PC-9 (cell line): ENCODE measurements around the gene MEF2C. TPM values are rescaled to one million over a fixed set of nuclear protein-coding genes. Genes with fewer than 3 reads are reported as not detected.

Experiments
- BruUV-seq: library from RNA; stranded (reverse); fragments of 400-500 nt; replicated peaks from 2 replicates; lab custom pipeline; 2021; lab: Mats Ljungman, UMichigan
- CTCF ChIA-PET: fragments of 300-600 bp; sonication (Branson Sonifier 250); formaldehyde crosslinking; loops from one replicate; lab custom pipeline; 2022; ENCODE audit warnings: antibody characterized with exemption; lab: Charles Lee
- POLR2A ChIA-PET: fragments of 300-600 bp; sonication (Branson Sonifier 250); formaldehyde crosslinking; loops from one replicate; lab custom pipeline; 2022; ENCODE audit warnings: antibody characterized with exemption; ENCODE audit not compliant: unreplicated experiment; lab: Charles Lee
- DNase-seq, 2 experiments: peaks; one replicate each; pipeline versions ENCODE4 v3.0.0 to v3.0.0-alpha.2; 2015 to 2022; ENCODE audit warnings: mixed read lengths in 1 of 2
- H2AFZ ChIP-seq: fragments of 200-600 bp; sonication (generic); 2 replicates; pipeline ENCODE4 v1.8.1; 2017; ENCODE audit warnings: antibody characterized with exemption
- H3F3A ChIP-seq: fragments of 200-600 bp; sonication (generic); 2 replicates; pipeline ENCODE4 v1.8.1; 2017; ENCODE audit warnings: antibody characterized with exemption, mild to moderate bottlenecking, low read depth; ENCODE audit not compliant: insufficient read depth
- H3K27ac ChIP-seq: fragments of 200-600 bp; sonication (generic); 2 replicates; pipeline ENCODE4 v1.6.1; 2016; ENCODE audit warnings: mixed run types
- H3K27me3 ChIP-seq: fragments of 200-600 bp; sonication (generic); 2 replicates; pipeline ENCODE4 v1.6.1; 2016; ENCODE audit warnings: low read depth, mixed run types; ENCODE audit not compliant: insufficient read depth
- H3K36me3 ChIP-seq: fragments of 200-600 bp; sonication (generic); 2 replicates; pipeline ENCODE4 v1.6.1; 2016; ENCODE audit warnings: low read depth, mixed run types
- H3K4me1 ChIP-seq: fragments of 200-600 bp; sonication (generic); replicated peaks from 2 replicates; pipeline ENCODE4 v1.6.1; 2016; ENCODE audit warnings: mixed run types; ENCODE audit not compliant: insufficient read depth
- H3K4me2 ChIP-seq: fragments of 200-600 bp; sonication (generic); 2 replicates; pipeline ENCODE4 v1.6.1; 2017; ENCODE audit warnings: mixed run types
- H3K4me3 ChIP-seq: fragments of 200-600 bp; sonication (generic); 2 replicates; pipeline ENCODE4 v1.6.1; 2016; ENCODE audit warnings: mixed run types
- H3K79me2 ChIP-seq: fragments of 200-600 bp; sonication (generic); 2 replicates; pipeline ENCODE4 v1.6.1; 2017; ENCODE audit warnings: low read depth, mixed run types
- H3K9me2 ChIP-seq: fragments of 200-600 bp; sonication (generic); 2 replicates; pipeline ENCODE4 v1.8.1; 2017; ENCODE audit warnings: mild to moderate bottlenecking; ENCODE audit not compliant: insufficient read depth
- H3K9me3 ChIP-seq: fragments of 200-600 bp; sonication (generic); 2 replicates; pipeline ENCODE4 v1.8.1; 2016; ENCODE audit warnings: low read depth; ENCODE audit not compliant: insufficient read depth
- H4K20me1 ChIP-seq: fragments of 200-600 bp; sonication (generic); 2 replicates; pipeline ENCODE4 v1.8.1; 2017; ENCODE audit not compliant: insufficient read depth
- CTCF ChIP-seq: fragments of 200-600 bp; sonication (generic); conservative IDR thresholded peaks from 2 replicates; pipeline ENCODE4 v1.6.1; 2017; ENCODE audit warnings: mixed run types, antibody characterized with exemption, mild to moderate bottlenecking, moderate library complexity
- EZH2 ChIP-seq: fragments of 200-600 bp; sonication (generic); IDR thresholded peaks from 2 replicates; pipeline ENCODE4 v1.8.0; 2017; ENCODE audit warnings: antibody characterized with exemption, low read depth
- intact Hi-C: fragments of 100-400 bp; cut with micrococcal nuclease; formaldehyde crosslinking; loops from one replicate; pipeline ENCODE4 v1.10.0; 2022; ENCODE audit not compliant: unreplicated experiment
- total RNA-seq: library from RNA; stranded (reverse); gene quantifications from 2 replicates; pipeline ENCODE4 v1.2.3, GENCODE V29; 2021

Gene MEF2C
- total RNA-seq, 1 experiment from 2014 or later, result 2.5 TPM

DNA sequence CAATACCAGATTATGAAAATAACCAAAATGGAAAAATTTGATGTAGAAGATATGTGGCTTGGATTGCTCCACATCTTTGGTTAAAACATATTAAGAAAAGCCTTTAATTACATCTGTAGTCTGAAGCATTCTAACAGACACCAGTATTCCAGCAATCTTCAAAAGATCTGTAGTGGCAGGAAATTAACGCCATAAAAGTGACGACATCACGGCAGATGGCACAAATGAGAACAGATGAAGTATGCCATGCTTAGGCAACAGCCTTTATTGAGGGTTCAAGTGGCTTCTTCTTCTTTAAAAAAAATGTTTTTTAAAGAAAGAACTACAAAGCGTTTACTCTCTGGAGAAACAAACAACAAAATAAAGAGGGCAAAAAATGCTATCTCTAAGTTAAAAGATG lies 164.2 kb downstream of the MEF2C start:
- Histone ChIP-seq H3K27ac (no peak overlapping the region), H3K4me3 (no peak overlapping the region), H3K36me3 (no peaks in the 10 kb centered on the region), H4K20me1 (no peaks in the 10 kb centered on the region), H3K9me2 (no peaks in the 10 kb centered on the region), H3K9me3 (no peaks in the 10 kb centered on the region), H3K27me3 (no peaks in the 10 kb centered on the region), H3K79me2 (no peaks in the 10 kb centered on the region), H3F3A (no peaks in the 10 kb centered on the region), H2AFZ (no peak overlapping the region), H3K4me2 (no peak overlapping the region), H3K4me1 (no peaks in the 10 kb centered on the region)
- CTCF ChIA-PET, result no interaction called here
- no peak for DNase-seq
- POLR2A ChIA-PET, result no interaction called here
- intact Hi-C loops, result no loop called here
- TF ChIP-seq EZH2 (no peak), CTCF (no peak)
- no TSS peak for BruUV-seq

DNA sequence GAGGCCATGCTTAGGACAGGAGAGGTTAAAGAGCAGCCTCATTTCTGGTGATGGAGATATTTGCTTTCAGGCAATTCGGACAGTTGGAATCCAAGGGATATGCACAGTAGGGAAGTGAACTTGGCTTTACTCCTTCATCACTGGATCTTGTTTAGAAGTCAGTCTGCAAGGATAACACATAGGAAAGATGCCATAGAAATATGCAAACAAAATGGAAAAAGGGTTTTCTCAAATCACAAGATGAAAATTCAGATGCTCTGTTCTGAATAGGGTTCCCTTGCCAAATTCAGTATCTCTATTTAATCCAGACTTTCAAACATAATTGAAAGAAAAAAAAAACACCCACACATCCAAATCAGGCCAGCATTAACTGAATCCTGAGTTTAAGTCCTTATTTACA lies 166.9 kb downstream of the MEF2C start:
- H3K79me2 ChIP-seq, result no peaks in the 10 kb centered on the region
- TF ChIP-seq CTCF (no peak), EZH2 (no peak)
- ChIA-PET CTCF (no interaction called here), POLR2A (no interaction called here)
- no peak overlapping the region for H3K27ac ChIP-seq
- no peaks in the 10 kb centered on the region for H3F3A ChIP-seq
- no peaks in the 10 kb centered on the region for H3K4me1 ChIP-seq
- BruUV-seq, result no TSS peak
- no peaks in the 10 kb centered on the region for H4K20me1 ChIP-seq
- no peaks in the 10 kb centered on the region for H3K9me3 ChIP-seq
- H2AFZ ChIP-seq, result no peak overlapping the region
- intact Hi-C loops, result no loop called here
- no peak for DNase-seq
- H3K9me2 ChIP-seq, result no peaks in the 10 kb centered on the region
- no peak overlapping the region for H3K4me2 ChIP-seq
- H3K4me3 ChIP-seq, result no peak overlapping the region
- H3K36me3 ChIP-seq, result no peaks in the 10 kb centered on the region
- no peaks in the 10 kb centered on the region for H3K27me3 ChIP-seq

DNA sequence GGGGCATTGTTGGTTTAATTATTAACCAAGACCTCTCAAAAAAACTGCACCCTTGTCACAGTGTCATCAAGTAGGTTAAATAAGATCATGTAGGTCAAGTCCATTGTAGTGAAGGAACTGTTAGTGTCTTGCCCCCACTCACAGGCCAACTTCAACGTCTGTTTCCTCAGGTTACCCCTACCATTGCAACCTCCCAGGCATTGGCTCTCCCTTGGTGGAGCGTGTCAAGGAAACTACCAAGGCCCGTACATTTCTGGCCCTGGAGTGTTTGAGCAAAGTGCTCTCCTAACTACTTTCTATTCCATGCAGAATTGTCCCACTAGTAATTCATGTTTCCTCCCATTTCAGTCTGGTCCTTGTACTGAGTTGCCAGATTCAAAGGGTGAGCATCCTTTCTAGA lies 167.5 kb downstream of the MEF2C start:
- BruUV-seq, result no TSS peak
- H3K79me2 ChIP-seq, result no peaks in the 10 kb centered on the region
- no peak overlapping the region for H2AFZ ChIP-seq
- H3F3A ChIP-seq, result no peaks in the 10 kb centered on the region
- no peaks in the 10 kb centered on the region for H4K20me1 ChIP-seq
- DNase-seq, result no peak
- no peaks in the 10 kb centered on the region for H3K9me2 ChIP-seq
- no peaks in the 10 kb centered on the region for H3K27me3 ChIP-seq
- ChIA-PET POLR2A (no interaction called here), CTCF (no interaction called here)
- H3K27ac ChIP-seq, result no peak overlapping the region
- no peak overlapping the region for H3K4me3 ChIP-seq
- H3K4me2 ChIP-seq, result no peak overlapping the region
- no peaks in the 10 kb centered on the region for H3K36me3 ChIP-seq
- TF ChIP-seq EZH2, result no peak
- TF ChIP-seq CTCF, result no peak
- no peaks in the 10 kb centered on the region for H3K4me1 ChIP-seq
- intact Hi-C loops, result no loop called here
- no peaks in the 10 kb centered on the region for H3K9me3 ChIP-seq
